ENCODE measurements around the gene CATSPER2.
"Not testable (repeated sequence)": the region's sequence is repeated elsewhere in the genome, so short reads cannot be mapped to it uniquely, and the experiment has no call there.

Gene CATSPER2

DNA sequence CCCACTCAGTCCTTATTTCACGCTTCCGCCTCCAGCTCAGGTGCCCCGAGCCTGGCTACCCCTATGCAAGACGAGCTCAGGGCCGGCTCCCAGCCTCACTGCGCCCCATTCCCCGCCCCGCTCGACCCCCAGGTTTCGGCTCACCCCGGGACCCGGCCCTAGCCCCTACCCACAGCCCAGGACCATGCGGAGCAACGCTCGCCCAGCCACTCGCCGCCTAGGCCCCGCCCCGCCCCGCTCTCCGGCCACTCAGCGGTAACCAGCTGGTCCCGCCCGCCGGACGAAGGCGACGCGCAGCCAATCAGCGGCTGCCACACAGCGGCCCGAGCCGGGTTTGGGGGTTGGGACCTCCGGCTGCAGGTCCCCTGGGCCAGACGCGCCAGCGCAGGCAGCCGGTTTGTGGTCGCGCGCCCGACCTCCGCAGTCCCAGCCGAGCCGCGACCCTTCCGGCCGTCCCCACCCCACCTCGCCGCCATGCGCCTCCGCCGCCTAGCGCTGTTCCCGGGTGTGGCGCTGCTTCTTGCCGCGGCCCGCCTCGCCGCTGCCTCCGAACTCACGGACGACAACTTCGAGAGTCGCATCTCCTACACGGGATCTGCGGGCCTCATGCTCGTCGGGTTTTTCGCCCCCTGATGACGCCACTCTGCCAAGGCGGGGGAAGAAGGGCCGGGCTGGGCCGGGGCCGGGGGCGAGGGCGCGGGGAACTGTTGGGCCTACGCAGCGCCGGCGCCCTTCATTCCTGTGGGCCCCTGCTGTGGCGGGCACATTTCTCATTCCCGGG, at the start of gene CATSPER2:
CATSPER2 (minus strand) TSS at position 196 of the 781 bp plus-strand sequence. CDS start 783 bp downstream, outside the sequence.
- no peak for DNase-seq (ENCODE audit: low read depth in 3 of 3)

DNA sequence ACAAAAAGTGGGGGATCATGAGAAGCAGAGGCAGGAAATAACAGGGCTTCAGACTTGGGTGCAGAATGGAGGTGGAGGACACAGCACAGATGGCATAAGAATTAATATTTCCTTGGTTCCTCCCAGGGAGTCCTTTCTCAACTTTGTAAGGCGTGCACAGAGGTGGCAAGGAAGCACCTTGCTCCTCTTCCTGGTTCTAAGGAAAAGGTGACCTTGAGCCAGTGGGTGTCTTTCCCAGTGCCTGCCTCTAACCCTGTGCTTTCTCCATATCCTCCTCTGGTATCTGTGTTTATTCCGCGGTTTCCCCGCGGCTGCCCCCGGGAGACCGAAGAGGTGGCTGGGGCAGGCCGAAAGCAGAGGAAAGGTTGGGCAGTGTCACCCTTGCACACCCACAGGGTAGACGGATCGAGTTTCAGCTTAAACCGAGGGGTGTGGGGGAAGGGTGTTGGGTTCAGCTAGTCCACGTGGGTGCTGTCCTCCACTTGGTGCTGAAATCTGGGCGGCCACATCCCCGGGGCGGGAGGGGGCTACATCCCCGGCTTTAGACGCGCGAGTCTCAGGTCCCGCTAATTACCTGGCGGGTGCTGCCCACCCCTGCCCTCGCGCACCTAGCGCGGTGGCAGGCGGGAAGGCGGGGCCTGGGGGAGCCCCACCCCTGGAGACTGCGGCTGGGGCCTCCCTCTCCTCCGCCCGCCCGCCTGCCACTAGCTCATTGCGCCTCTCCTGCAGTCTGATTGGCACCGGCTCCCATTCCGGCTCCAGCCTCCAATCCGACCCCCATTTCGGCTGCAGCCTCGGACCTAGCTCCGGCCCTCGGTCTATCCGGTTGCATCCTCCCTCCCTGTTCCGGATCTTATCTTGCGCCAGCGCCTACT, 44.7 kb upstream of the CATSPER2 start, which contains the start of gene CKMT1A:
CKMT1A (plus strand) TSS at position 712 of the 875 bp plus-strand sequence. CDS start 192 bp downstream, outside the sequence.
- DNase-seq (ENCODE audit: low read depth in 3 of 3), result not testable (repeated sequence)

DNA sequence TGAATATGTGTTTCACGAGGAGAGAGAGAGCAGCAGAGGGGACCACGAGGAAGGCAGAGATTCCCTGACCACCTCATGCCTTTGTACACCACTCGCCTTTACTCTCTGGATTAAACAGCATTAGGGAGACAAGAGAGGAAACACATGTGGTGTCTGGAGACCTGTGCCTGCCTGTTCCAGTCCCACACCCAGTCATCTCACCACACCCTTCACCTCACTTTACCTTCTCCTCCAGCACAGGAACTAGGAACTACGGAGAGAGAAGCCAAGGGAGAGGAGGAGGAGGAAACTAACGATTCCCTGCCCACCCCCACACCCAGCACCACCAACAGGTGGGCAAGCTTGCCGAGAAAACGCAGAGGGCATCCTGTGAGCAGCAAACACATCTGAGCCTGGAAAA, 44.0 kb upstream of the CATSPER2 start:
- not testable (repeated sequence) for DNase-seq (ENCODE audit: low read depth in 3 of 3)

DNA sequence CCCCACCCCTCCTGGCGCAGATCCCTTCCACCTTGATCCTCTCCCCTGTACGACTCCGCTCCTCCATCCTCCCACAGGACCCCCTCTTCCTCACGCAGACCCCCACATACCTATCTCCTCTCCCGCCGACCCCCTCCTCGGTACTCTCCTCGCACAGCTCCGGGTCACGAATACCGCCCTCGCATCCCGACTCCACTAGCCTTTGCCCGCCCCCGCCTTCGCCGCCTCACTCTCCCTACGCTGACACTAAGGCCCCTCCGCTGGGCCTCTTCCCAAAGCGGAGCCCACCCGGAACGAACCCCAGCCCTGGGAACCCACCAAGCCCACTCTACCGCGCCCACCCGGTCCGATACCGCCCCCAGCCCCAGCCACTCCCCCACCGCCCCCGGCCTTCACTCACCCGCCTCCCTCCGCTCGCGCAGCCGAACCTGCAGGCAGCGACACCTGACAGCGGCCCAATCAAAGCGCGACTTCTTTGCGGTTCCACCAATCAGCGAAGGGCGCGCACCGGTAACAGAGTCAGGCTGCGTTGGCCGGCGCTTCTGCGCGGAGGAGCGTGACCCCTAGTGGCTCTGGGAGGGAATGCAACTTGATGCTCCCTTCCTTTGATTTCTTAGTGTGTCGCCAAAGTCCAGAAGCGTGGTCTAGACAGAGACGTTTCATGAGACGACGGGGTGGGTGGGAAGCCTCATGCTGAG, 41.1 kb upstream of the CATSPER2 start:
- DNase-seq (ENCODE audit: low read depth in 3 of 3), result not testable (repeated sequence)

DNA sequence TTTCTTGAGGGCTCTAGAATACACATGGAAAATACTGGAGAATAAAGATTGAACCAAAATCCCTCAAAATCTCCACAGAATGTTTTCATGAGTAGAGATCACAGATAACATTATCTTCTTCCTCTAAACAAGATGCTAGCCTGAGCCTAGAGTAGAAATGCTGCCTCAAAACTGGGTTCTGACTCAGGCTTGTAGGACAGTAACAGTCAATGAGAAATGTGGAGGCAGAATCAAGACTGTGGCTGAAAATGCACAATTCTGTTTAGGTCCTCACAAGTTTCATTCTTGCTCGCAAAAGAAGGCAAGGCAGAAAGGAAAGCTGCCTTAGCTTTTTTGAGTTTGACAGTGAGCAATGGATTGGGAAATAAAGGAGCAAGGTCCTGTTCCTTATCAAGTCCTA, 25.5 kb upstream of the CATSPER2 start:
- not testable (repeated sequence) for DNase-seq (ENCODE audit: low read depth in 3 of 3)

DNA sequence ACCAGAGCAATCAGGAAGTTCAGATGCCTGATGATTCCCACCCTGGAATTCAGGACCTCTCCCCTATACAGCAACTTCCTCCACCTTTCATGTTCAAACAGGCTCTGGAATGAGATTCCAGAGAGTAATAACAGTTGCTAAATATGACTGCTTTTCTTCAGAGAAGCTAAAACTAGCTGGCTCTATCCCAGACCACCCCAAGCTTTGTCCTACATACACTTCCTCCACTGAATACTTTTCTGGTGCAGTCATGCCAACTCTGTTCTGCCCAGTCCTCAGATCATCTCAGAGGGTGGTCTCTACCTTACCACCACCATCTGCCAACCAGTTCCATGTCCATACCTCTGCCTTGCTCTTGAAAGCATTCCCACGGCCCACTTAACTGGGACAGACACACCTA, 17.5 kb upstream of the CATSPER2 start:
- DNase-seq (ENCODE audit: low read depth in 3 of 3), result not testable (repeated sequence)

DNA sequence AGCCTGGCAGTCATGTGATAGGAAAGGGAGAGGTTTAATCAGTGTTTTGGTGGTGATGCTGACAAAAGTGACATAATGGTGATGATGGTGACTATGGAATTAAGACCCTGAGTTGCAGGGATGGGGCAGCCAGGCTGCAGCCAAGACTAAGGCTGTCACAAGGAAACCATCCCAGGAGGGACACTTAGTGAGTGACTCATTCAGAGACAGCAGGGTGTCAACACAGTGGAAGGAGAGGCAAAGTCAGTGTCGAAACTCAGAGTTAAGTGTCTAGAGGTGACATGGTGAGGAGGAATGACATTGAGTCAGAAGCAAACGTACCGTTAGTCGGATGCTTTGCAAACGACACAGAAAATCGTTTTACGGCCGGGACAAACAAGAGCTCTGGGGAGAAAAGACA, 14.7 kb upstream of the CATSPER2 start:
- DNase-seq (ENCODE audit: low read depth in 3 of 3), result not testable (repeated sequence)

DNA sequence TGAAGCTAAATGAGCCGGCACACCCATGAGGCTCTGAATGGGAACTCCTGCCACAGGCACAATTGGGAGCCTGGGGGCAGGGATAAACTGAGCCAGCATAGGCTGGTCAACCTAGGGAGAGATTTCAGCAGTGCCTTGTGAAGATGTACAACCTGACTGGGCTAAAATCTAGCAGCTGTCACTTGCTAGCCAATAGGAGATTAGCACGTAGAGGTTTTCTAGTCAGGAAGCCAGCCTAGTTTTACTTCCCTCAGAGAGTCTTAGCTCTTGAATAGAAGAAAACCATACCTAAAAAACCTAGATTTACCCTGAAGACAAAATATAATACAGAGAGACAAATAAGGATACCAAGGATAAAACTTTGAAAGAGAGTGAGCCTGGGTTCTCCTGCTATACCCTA, 13.6 kb upstream of the CATSPER2 start:
- DNase-seq (ENCODE audit: low read depth in 3 of 3), result not testable (repeated sequence)

DNA sequence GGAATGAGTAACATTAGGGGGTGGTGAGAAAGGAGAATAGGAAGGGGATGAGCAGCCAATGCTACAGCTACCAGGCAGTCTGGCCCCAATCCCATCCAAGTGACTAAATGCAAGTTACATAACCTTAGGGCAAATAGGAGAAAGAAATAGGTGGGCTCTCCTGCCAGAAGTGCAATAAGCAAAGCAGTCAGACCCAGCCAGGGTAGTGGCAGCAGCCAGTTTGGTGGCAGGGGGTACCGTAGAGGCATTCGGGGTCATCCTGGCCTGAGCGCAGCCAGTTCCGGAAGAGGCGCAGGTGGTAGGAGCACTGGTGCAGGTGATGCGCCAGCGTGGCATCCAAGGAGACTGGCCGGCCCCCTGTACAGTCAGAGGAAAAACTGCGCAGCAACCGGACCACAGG, 11.1 kb upstream of the CATSPER2 start:
- DNase-seq (ENCODE audit: low read depth in 3 of 3), result not testable (repeated sequence)

DNA sequence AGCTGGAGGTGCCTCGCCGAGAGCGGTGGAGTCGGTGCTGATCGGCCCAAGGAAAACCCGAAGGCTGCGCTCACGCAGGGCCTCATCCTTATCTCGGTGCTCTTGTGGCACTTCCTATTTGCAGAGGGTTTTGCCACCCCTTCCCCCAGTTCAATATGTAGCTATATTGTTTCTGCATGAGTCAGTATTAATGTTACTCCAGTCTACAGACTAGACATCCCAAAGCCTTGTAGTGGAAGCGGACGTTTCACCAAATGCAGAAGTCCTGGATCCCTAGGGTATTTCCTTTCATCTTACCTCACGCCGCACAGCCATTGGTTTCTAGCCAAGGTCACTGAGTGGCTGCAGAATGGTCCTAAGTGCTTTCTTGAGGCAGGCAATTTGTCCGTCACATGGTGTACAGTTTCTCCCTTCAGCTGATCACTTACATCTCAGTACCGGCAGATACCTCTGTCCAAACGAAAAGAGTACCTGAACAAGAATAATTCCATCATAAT, 834 bp upstream of the CATSPER2 start:
- DNase-seq (ENCODE audit: low read depth in 3 of 3), result not testable (repeated sequence)

DNA sequence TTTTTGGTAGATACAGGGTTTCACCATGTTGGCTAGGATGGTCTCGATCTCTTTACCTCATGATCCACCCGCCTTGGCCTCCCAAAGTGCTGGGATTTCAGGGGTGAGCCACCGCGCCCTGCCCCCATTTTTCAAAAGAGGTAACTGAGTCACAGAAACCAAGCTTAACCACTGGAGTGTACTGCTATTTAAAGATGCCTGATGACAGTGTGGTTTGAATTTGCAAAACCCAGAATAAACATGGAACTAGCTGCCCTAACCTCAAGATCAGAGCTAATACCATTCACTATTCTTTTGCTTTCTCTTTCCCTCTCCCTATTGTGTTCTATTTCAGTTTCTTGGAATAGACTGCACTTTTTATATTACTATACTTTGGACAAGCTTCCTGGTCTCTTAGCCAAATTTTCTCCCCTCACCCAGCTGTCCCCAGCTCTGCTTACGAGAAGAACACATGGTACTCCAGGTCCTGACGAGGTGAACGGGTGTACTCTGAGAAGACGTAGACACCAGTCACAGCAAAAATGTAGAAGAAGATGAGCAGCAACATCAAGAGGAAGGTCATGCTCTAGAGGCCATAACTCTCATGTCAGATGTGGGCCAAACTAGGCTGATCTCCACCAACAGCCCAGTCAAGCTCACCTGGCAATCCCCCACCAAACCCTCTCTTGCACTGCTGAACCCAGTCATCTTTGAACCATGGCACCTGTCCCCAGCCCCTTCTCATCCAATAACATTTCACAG, 10.0 kb downstream of the CATSPER2 start:
- DNase-seq (ENCODE audit: low read depth in 3 of 3), result not testable (repeated sequence)

DNA sequence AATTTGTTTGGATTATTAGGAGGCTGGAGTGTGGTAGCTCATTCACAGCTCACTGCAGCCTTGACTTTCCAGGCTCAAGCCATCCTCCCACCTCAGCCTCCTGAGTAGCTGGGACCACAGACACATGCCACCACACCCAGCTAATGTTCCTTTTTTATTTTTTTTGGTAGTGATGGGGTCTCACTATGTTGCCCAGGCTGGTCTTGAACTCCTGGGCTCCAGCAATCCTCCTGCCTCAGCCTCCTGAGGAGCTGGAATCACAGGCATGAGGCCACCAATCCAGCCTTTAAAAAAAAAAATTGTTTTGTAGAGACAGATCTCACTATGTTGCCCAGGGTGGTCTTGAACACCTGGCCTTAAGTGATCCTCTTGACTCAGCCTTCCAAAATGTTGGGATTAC, 21.7 kb downstream of the CATSPER2 start:
- not testable (repeated sequence) for DNase-seq (ENCODE audit: low read depth in 3 of 3)

DNA sequence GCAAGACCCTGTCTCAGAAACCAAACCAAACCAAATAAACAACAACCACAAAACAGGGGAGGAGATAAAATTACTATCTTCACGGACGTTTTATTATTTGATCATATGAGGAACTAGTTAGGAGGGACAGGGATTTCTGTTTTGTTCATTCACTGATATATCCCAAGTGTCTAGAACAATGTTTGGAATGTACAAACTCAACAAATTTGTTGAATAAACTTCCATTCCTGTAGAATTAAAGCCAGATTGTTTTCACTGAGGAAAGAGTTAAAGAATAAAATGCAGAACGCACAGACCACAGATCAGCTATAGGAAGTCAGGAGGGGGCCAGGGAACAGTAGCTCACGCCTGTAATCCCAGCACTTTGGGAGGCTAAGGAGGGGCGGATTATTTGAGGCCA, 23.5 kb downstream of the CATSPER2 start:
- no peak for DNase-seq (ENCODE audit: low read depth in 3 of 3)

DNA sequence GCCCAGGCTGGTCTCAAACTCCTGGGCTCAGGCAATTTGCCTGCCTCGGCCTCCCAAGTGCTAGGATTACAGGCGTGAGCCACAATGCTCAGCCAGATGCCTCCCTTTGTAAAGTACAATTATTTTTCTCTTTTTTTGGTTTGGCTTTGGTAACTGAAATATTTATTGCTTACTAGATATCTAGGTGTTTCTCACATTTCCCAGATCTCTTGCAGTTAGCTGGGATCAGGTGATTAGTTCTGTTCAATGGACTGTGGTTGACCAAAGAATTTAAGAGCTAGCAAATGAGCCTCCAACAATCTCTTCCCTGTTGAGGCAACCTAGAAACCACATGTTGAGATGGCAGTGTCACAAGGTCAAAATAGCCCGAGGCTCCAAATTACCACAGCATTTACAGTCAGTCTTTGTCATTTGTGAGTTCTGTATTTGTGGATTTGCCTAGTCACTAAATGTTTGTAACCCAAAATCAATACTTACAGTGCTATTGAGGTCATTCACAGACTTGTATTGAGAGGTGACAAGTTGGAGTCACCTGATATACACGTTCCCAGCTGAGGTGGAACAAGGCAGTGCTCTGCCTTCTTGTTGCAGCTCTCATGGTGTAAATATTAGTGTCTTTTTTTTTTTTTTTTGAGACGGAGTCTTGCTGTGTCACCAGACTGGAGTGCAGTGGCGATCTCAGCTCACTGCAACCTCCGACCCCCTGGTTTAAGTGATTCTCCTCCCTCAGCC, 26.4 kb downstream of the CATSPER2 start:
- not testable (repeated sequence) for DNase-seq (ENCODE audit: low read depth in 3 of 3)

DNA sequence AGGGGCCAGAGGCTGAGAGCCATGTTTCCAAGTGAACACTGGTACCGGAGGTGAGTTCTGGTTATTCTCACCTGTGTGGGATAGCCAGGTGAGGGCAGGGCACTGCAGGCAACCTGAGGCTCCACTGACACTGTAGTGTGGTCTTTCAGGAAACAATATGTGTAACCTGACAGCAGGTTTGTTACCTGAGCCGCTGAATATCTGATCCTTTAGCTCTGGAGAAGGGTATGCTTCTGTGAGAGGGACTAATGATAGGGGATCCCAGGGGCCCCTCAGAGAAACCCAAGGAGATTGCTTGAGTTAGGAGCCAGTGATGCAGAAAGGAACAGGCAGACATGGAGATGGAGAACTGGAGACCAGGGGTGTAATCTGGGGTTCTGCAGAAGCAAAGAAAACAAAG, 29.9 kb downstream of the CATSPER2 start, which contains the start of gene STRC:
STRC (minus strand) TSS at position 101 of the 400 bp plus-strand sequence; CDS start at position 23, 78 bp downstream.
- not testable (repeated sequence) for DNase-seq (ENCODE audit: low read depth in 3 of 3)

DNA sequence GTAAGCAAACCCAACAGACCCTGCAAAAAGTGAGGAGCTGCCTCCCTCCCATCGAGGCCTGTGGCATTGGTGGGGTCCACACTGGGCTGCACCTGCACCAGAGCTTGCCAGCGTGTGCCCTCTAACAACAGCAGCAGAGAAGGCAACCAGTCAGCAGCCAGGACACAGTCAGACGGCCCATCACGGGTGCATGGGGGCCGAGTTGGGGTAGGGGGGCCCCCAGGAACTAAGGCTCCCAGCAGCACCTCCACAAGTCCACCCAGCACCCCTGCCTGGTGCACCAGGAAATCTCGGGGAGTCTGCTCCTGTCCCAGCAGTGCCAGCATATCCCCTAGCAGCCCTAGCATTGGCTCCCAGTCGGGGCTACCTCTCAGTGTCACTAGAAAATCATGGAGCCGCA, 30.9 kb downstream of the CATSPER2 start:
- not testable (repeated sequence) for DNase-seq (ENCODE audit: low read depth in 3 of 3)

DNA sequence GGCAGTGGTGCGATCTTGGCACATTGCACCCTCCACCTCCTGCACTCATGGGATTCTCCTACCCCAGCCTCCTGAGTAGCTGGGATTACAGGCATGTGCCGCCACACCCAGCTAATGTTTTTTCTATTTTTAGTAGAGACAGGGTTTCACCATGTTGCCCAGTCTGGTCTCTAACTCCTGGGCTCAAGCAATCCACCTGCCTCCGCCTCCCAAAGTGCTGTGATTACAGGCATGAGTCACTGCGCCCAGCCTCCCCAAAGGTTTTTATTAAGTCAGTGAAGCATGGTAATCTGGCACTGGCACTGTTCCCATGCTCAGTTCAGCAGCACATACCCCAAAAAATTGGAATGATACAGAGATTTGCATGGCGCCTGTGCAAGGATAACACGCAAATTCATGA, 46.4 kb downstream of the CATSPER2 start:
- DNase-seq (ENCODE audit: low read depth in 3 of 3), result not testable (repeated sequence)

DNA sequence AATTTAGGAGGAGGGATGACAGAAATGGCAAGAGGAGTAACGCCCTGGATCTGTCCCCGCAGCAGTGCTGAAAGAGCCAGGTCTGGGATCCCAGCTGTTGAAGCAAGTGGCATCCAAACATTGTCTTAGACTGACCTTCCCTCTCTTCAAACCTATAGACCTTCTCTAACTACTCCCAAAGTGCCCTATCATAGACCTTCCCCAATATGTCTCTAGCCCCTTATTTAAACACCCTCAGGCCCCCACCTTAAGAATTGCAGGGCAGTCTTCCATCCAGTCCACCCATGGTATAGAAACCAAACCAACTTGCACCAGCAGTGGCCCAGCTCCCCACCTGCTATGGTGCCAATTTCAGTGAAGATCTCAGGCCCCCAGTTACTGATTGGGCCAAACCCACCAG, 48.4 kb downstream of the CATSPER2 start:
- DNase-seq (ENCODE audit: low read depth in 3 of 3), result not testable (repeated sequence)

DNA sequence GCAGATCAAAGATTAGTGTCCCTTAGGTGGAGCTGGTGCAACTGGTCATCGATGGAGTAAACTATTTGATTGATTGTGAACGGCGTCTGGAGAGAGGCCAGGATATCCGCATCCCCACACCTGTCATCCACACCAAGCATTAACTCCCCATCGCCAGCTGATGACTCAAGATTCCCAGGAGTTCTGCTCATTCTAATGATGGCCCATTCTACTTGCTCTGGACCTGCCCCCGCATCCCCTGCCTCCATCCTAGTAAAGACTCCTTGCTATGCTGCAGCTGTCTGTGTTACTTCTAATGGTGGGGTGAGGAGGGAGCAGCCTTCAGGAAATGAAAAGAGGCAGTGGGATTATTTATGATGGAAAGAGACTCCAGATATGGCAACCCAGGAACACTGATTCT, 49.5 kb downstream of the CATSPER2 start:
- DNase-seq (ENCODE audit: low read depth in 3 of 3), result not testable (repeated sequence)
